Adipocyte (in vitro differentiated cells): ENCODE measurements around the gene ETF1.

Experiments
- DNase-seq: peaks from one replicate; pipeline ENCODE4 v3.0.0-alpha.2; 2015; ENCODE audit warnings: low read depth
- H3K27me3 ChIP-seq: replicated peaks from 2 replicates; pipeline ENCODE4 v1.7.0; 2013; ENCODE audit warnings: mild to moderate bottlenecking, low read length, moderate library complexity; ENCODE audit not compliant: control insufficient read depth, insufficient read depth
- H3K36me3 ChIP-seq: 2 replicates; pipeline ENCODE4 v1.7.0; 2013; ENCODE audit warnings: low read length, mild to moderate bottlenecking, moderate library complexity; ENCODE audit not compliant: control insufficient read depth, insufficient read depth, severe bottlenecking
- H3K4me1 ChIP-seq: 2 replicates; pipeline ENCODE4 v1.7.0; 2013; ENCODE audit warnings: mild to moderate bottlenecking, low read length, moderate library complexity; ENCODE audit not compliant: control insufficient read depth, insufficient read depth
- H3K4me3 ChIP-seq: 2 replicates; pipeline ENCODE4 v1.7.0; 2013; ENCODE audit warnings: mild to moderate bottlenecking, low read length, moderate library complexity
- H3K9ac ChIP-seq: 2 replicates; pipeline ENCODE4 v1.7.0; 2013; ENCODE audit warnings: mild to moderate bottlenecking, low read length, moderate library complexity
- H3K9me3 ChIP-seq: 2 replicates; pipeline ENCODE4 v1.7.0; 2013; ENCODE audit warnings: mild to moderate bottlenecking, low read length, moderate library complexity; ENCODE audit not compliant: control insufficient read depth

The ETF1 gene

GRCh38 chr5:138542956-138543729, at the start of gene ETF1:
TSS of gene ETF1 (minus strand) at chr5:138543236. CDS start at chr5:138542918, 318 bp downstream.
- no peaks in the 10 kb centered on the region for H3K27me3 ChIP-seq
- no peaks in the 10 kb centered on the region for H3K9me3 ChIP-seq
- DNase-seq: peak; percentile 100
- H3K4me1 ChIP-seq: peaks cover 57% of the 10 kb centered on the region
- H3K9ac ChIP-seq: peak within 1 kb of the TSS; percentile 99
- peak within 1 kb of the TSS; percentile 99 for H3K4me3 ChIP-seq
- H3K36me3 ChIP-seq: peaks cover 19% of the 10 kb centered on the region

GRCh38 chr5:138588013-138588788, 45.2 kb upstream of the ETF1 start:
- Histone ChIP-seq H3K9ac (no peak overlapping the region), H3K4me1 (no peaks in the 10 kb centered on the region), H3K9me3 (no peaks in the 10 kb centered on the region), H3K4me3 (no peak overlapping the region), H3K36me3 (no peaks in the 10 kb centered on the region), H3K27me3 (no peaks in the 10 kb centered on the region)
- no peak for DNase-seq

GRCh38 chr5:138585157-138585556, 42.1 kb upstream of the ETF1 start:
- Histone ChIP-seq H3K9me3 (no peaks in the 10 kb centered on the region), H3K4me1 (peaks cover 8% of the 10 kb centered on the region), H3K27me3 (no peaks in the 10 kb centered on the region), H3K36me3 (no peaks in the 10 kb centered on the region), H3K4me3 (no peak overlapping the region), H3K9ac (no peak overlapping the region)
- no peak for DNase-seq

- Histone ChIP-seq H3K9me3 (no peaks in the 10 kb centered on the region), H3K4me3 (no peak overlapping the region), H3K9ac (no peak overlapping the region), H3K27me3 (no peaks in the 10 kb centered on the region), H3K36me3 (no peaks in the 10 kb centered on the region), H3K4me1 (peaks cover 12% of the 10 kb centered on the region)
- no peak for DNase-seq
Measured at GRCh38 chr5:138583984-138584637, 41.1 kb upstream of the ETF1 start.

GRCh38 chr5:138582959-138583358, 39.9 kb upstream of the ETF1 start:
- H3K36me3 ChIP-seq: no peaks in the 10 kb centered on the region
- DNase-seq: no peak
- H3K9ac ChIP-seq: no peak overlapping the region

GRCh38 chr5:138580777-138581176, 37.7 kb upstream of the ETF1 start:
- DNase-seq: no peak
- Histone ChIP-seq H3K4me3 (no peak overlapping the region), H3K9me3 (no peaks in the 10 kb centered on the region), H3K4me1 (peaks cover 15% of the 10 kb centered on the region), H3K9ac (no peak overlapping the region), H3K36me3 (no peaks in the 10 kb centered on the region), H3K27me3 (no peaks in the 10 kb centered on the region)

More at GRCh38 chr5:138582959-138583358, 39.9 kb upstream of the ETF1 start:
- Histone ChIP-seq H3K4me1 (peaks cover 12% of the 10 kb centered on the region), H3K27me3 (no peaks in the 10 kb centered on the region), H3K9me3 (no peaks in the 10 kb centered on the region), H3K4me3 (no peak overlapping the region)

GRCh38 chr5:138580001-138580400, 37.0 kb upstream of the ETF1 start:
- Histone ChIP-seq H3K4me3 (no peak overlapping the region), H3K27me3 (no peaks in the 10 kb centered on the region), H3K9ac (no peak overlapping the region), H3K9me3 (no peaks in the 10 kb centered on the region), H3K4me1 (peaks cover 15% of the 10 kb centered on the region), H3K36me3 (no peaks in the 10 kb centered on the region)
- DNase-seq: no peak

- no peaks in the 10 kb centered on the region for H3K27me3 ChIP-seq
- no peaks in the 10 kb centered on the region for H3K9me3 ChIP-seq
- H3K4me1 ChIP-seq: peaks cover 15% of the 10 kb centered on the region
- H3K36me3 ChIP-seq: no peaks in the 10 kb centered on the region
- peak overlapping the region; percentile 50 for H3K9ac ChIP-seq
- no peak for DNase-seq
- H3K4me3 ChIP-seq: no peak overlapping the region
Measured at GRCh38 chr5:138579517-138579863, 36.5 kb upstream of the ETF1 start.

- peaks cover 13% of the 10 kb centered on the region for H3K36me3 ChIP-seq
- H3K4me1 ChIP-seq: peaks cover 25% of the 10 kb centered on the region
Measured at GRCh38 chr5:138577452-138577851, 34.4 kb upstream of the ETF1 start.

GRCh38 chr5:138575194-138576015, 32.4 kb upstream of the ETF1 start, which contains the start of gene HSPA9:
TSS of gene HSPA9 (minus strand) at chr5:138575401. CDS start at chr5:138575318, 83 bp downstream.
- Histone ChIP-seq H3K9ac (peak within 1 kb of the TSS; percentile 100), H3K36me3 (peaks cover 34% of the 10 kb centered on the region), H3K9me3 (no peaks in the 10 kb centered on the region), H3K4me1 (peaks cover 28% of the 10 kb centered on the region), H3K4me3 (peak within 1 kb of the TSS; percentile 98), H3K27me3 (no peaks in the 10 kb centered on the region)
- peak; percentile 100 for DNase-seq

More at GRCh38 chr5:138577452-138577851, 34.4 kb upstream of the ETF1 start:
- Histone ChIP-seq H3K9ac (no peak overlapping the region), H3K27me3 (no peaks in the 10 kb centered on the region), H3K9me3 (no peaks in the 10 kb centered on the region), H3K4me3 (no peak overlapping the region)
- no peak for DNase-seq
